SK-N-SH (cell line): ENCODE results near the gene STPG1. TPM values are rescaled to one million over a fixed set of nuclear protein-coding genes. Genes with fewer than 3 reads are reported as not detected.

ENCODE experiments used
- CTCF ChIA-PET: fragments of 300-600, 350-600 bp; formaldehyde crosslinking; extraction: SDS; loops from one replicate; lab custom pipeline; 2021; lab: Yijun Ruan, JAX
- POLR2A ChIA-PET: fragments of 350-600 bp; sonication (Branson Sonifier 250); formaldehyde crosslinking; extraction: SDS; loops from one replicate; lab custom pipeline; 2020; ENCODE audit warnings: antibody characterized with exemption, inconsistent platforms; lab: Yijun Ruan, JAX
- DNase-seq: peaks from one replicate; pipeline ENCODE4 v3.0.0; 2012
- H2AFZ ChIP-seq: fragments of 200-600 bp; sonication (generic); 2 replicates; pipeline ENCODE4 v1.8.1; 2016; ENCODE audit warnings: antibody characterized with exemption, mild to moderate bottlenecking, low read depth
- H3F3A ChIP-seq: fragments of 200-600 bp; sonication (generic); replicated peaks from 2 replicates; pipeline ENCODE3; 2016; ENCODE audit warnings: antibody characterized with exemption, mild to moderate bottlenecking; ENCODE audit not compliant: insufficient read depth
- H3K27ac ChIP-seq, 2 experiments: fragments of 200-500 bp in 1 of 2; fragments of 200-600 bp in 1 of 2; sonication (Bioruptor generic) in 1 of 2; sonication (generic), shearing (Covaris generic) in 1 of 2; 2 replicates each; pipeline versions ENCODE4 v1.5.1 to v1.6.1; 2014 to 2016; ENCODE audit warnings: low read depth in 2 of 2, inconsistent platforms in 1 of 2, low read length in 1 of 2, mild to moderate bottlenecking in 1 of 2, mixed read lengths in 1 of 2
- H3K27me3 ChIP-seq: fragments of 200-600 bp; sonication (generic), shearing (Covaris generic); 2 replicates; pipeline ENCODE4 v1.6.1; 2016; ENCODE audit warnings: mixed run types; ENCODE audit not compliant: insufficient read depth
- H3K36me3 ChIP-seq, 2 experiments: fragments of 200-500 bp in 1 of 2; fragments of 200-600 bp in 1 of 2; sonication (Bioruptor generic) in 1 of 2; sonication (generic) in 1 of 2; replicated peaks in 1 of 2; 2 replicates each; pipeline versions ENCODE3 to v1.5.1; 2014 to 2016; ENCODE audit warnings: low read length in 1 of 2, mild to moderate bottlenecking in 1 of 2; ENCODE audit not compliant: insufficient read depth in 2 of 2, control insufficient read depth in 1 of 2
- H3K4me1 ChIP-seq, 2 experiments: fragments of 200-500 bp in 1 of 2; fragments of 200-600 bp in 1 of 2; sonication (Bioruptor generic) in 1 of 2; sonication (generic), shearing (Covaris generic) in 1 of 2; 2 replicates each; pipeline versions ENCODE4 v1.5.1 to v1.6.1; 2014 to 2016; ENCODE audit warnings: low read depth in 1 of 2, low read length in 1 of 2, mixed run types in 1 of 2; ENCODE audit not compliant: insufficient read depth in 2 of 2, control insufficient read depth in 1 of 2
- H3K4me2 ChIP-seq: fragments of 200-600 bp; sonication (generic), shearing (Covaris generic); 2 replicates; pipeline ENCODE4 v1.6.1; 2017; ENCODE audit warnings: mixed run types
- H3K4me3 ChIP-seq, 2 experiments: fragments of 200-500 bp in 1 of 2; fragments of 200-600 bp in 1 of 2; sonication (Bioruptor generic) in 1 of 2; sonication (generic), shearing (Covaris generic) in 1 of 2; 2 replicates each; pipeline versions ENCODE4 v1.5.1 to v1.8.1; 2014 to 2016; ENCODE audit warnings: low read depth in 2 of 2, inconsistent platforms in 1 of 2, low read length in 1 of 2, mild to moderate bottlenecking in 1 of 2, mixed read lengths in 1 of 2, moderate library complexity in 1 of 2
- H3K79me2 ChIP-seq: fragments of 200-600 bp; sonication (generic); 2 replicates; pipeline ENCODE4 v1.8.1; 2017; ENCODE audit warnings: mild to moderate bottlenecking; ENCODE audit not compliant: insufficient read depth
- H3K9ac ChIP-seq: fragments of 200-600 bp; sonication (generic); 2 replicates; pipeline ENCODE4 v1.6.1; 2017; ENCODE audit warnings: mixed run types
- H3K9me2 ChIP-seq: fragments of 200-600 bp; sonication (generic); 2 replicates; pipeline ENCODE4 v1.6.1; 2017; ENCODE audit warnings: mixed run types
- H3K9me3 ChIP-seq: fragments of 200-600 bp; sonication (generic); 2 replicates; pipeline ENCODE4 v1.6.1; 2017; ENCODE audit warnings: mixed run types, mild to moderate bottlenecking, moderate library complexity
- H4K20me1 ChIP-seq: fragments of 200-600 bp; sonication (generic); 2 replicates; pipeline ENCODE4 v1.6.1; 2017; ENCODE audit warnings: mild to moderate bottlenecking, mixed run types; ENCODE audit not compliant: insufficient read depth
- CHD2 ChIP-seq: fragments of 150-350 bp; IDR thresholded peaks from 2 replicates; pipeline ENCODE4 v1.6.1; 2018; ENCODE audit warnings: low read length; ENCODE audit not compliant: partially characterized antibody
- ELF1 ChIP-seq: IDR thresholded peaks from 2 replicates; pipeline ENCODE4 v1.4.0; 2012
- EZH2phosphoT487 ChIP-seq: fragments of 200-600 bp; sonication (generic); IDR thresholded peaks from 2 replicates; pipeline ENCODE4 v1.6.1; 2017; ENCODE audit warnings: low read depth, mixed run types, mild to moderate bottlenecking, antibody characterized with exemption, moderate library complexity, borderline replicate concordance
- GABPA ChIP-seq: IDR thresholded peaks from 2 replicates; pipeline ENCODE4 v1.4.0; 2012; ENCODE audit warnings: low read depth, mild to moderate bottlenecking
- MEF2A ChIP-seq: IDR thresholded peaks from 2 replicates; pipeline ENCODE4 v1.4.0; 2012; ENCODE audit warnings: low read depth, borderline replicate concordance
- MXI1 ChIP-seq: IDR thresholded peaks from 2 replicates; pipeline ENCODE4 v1.6.1; 2012; ENCODE audit warnings: mild to moderate bottlenecking, low read depth, low read length, improper control_type of control experiment
- NFIC ChIP-seq: IDR thresholded peaks from 2 replicates; pipeline ENCODE4 v1.4.0; 2012; ENCODE audit warnings: borderline replicate concordance
- POLR2AphosphoS5 ChIP-seq: IDR thresholded peaks from 2 replicates; pipeline ENCODE4 v1.6.1; 2012; ENCODE audit warnings: low read depth, low read length
- RAD21 ChIP-seq: IDR thresholded peaks from 2 replicates; pipeline ENCODE4 v1.6.1; 2012; ENCODE audit warnings: mild to moderate bottlenecking, low read length
- RCOR1 ChIP-seq: fragments of 150-350 bp; IDR thresholded peaks from 2 replicates; pipeline ENCODE4 v1.6.1; 2017; ENCODE audit warnings: antibody characterized with exemption, low read length
- TCF12 ChIP-seq: IDR thresholded peaks from 2 replicates; pipeline ENCODE4 v1.4.0; 2012
- WGBS: methylation state at CpG from one replicate; pipeline ENCODE4 v1.1.6; 2017; ENCODE audit warnings: low lambda C conversion rate; 5-methylcytosine and 5-hydroxymethylcytosine counted together
- polyA plus RNA-seq, 3 experiments: library from polyadenylated mRNA; depleted of rRNA; stranded (reverse); fragments of >200 nt; gene quantifications; 2 replicates each; pipeline ENCODE4 v1.2.3, GENCODE V29; 2012
- TF ChIP-seq, protein P1 (sequence below): IDR thresholded peaks from 2 replicates; pipeline ENCODE4; 2012
- TF ChIP-seq, protein P2 (sequence below): fragments of 200-600 bp; sonication (generic); IDR thresholded peaks from 2 replicates; pipeline ENCODE4 v1.6.1; 2017; ENCODE audit warnings: antibody characterized with exemption, mild to moderate bottlenecking, moderate library complexity
- TF ChIP-seq, protein P3 (sequence below): fragments of 150-350 bp; IDR thresholded peaks from 2 replicates; pipeline ENCODE4 v1.6.1; 2017; ENCODE audit warnings: antibody characterized with exemption, low read length, low read depth, borderline replicate concordance
- TF ChIP-seq, protein P4 (sequence below): IDR thresholded peaks from 2 replicates; pipeline ENCODE4 v1.6.1; 2012; ENCODE audit warnings: mild to moderate bottlenecking, low read depth, low read length, moderate library complexity

Gene STPG1
- polyA plus RNA-seq, 1 of the 3 experiments (the other 2 are of a cell fraction), result 8.7 TPM

DNA sequence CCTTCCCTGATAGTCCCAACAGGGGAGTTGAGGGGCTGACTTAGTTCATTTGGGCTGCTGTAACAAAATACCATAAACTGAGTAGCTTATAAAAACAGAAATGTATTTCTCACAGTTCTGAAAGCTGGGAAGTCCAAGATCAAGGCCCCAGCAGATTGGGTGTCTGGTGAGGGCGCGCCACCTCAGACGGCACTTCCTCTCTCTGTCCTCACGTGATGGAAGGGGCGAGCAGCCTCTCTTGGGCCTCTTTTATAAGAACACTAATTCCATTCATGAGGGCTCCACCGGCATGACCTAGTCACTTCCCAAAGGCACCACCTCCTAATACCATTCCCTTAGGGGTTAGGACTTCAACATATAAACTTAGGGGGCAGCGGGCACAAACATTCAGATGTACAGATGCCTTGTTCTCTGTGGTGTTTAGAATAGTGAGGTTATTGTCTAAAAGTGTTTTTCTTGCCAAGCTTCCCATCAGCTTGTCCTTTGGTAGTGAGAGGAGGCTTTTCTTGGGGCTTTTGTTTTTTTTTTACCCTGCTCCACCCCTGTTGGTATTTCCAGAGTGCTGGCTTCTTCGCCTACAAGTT, 22.3 kb upstream of the STPG1 start:
- no peaks in the 10 kb centered on the region for H3K27me3 ChIP-seq
- H3K9ac ChIP-seq, result no peak overlapping the region
- no peak for DNase-seq
- TF ChIP-seq ELF1, result no peak
- TF ChIP-seq GABPA, result no peak
- TF ChIP-seq NFIC, result no peak
- TF ChIP-seq, protein P1, sequence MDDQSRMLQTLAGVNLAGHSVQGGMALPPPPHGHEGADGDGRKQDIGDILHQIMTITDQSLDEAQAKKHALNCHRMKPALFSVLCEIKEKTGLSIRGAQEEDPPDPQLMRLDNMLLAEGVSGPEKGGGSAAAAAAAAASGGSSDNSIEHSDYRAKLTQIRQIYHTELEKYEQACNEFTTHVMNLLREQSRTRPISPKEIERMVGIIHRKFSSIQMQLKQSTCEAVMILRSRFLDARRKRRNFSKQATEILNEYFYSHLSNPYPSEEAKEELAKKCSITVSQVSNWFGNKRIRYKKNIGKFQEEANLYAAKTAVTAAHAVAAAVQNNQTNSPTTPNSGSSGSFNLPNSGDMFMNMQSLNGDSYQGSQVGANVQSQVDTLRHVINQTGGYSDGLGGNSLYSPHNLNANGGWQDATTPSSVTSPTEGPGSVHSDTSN, result no peak
- H3K9me2 ChIP-seq, result 0 out of 2 replicates have a peak, but pooled peaks cover 3% of the 10 kb centered on the region
- no peaks in the 10 kb centered on the region for H3K9me3 ChIP-seq
- H3K4me1 ChIP-seq, result peaks cover 0 to 14% of the 10 kb centered on the region in 2 experiments; a peak in 1 of 4 replicates
- WGBS, result 90% methylated on average over 8 of the region's 8 CpGs
- H3F3A ChIP-seq, result no peaks in the 10 kb centered on the region
- no peaks in the 10 kb centered on the region for H4K20me1 ChIP-seq
- POLR2A ChIA-PET, result no interaction called here
- H2AFZ ChIP-seq, result no peak overlapping the region
- H3K4me3 ChIP-seq, result no peak overlapping the region
- peaks cover 1 to 3% of the 10 kb centered on the region in 2 experiments for H3K36me3 ChIP-seq
- H3K27ac ChIP-seq, result no peak overlapping the region
- CTCF ChIA-PET, result interaction anchor here (0.9 to 2.0 kb wide), 3 partner anchors 12 to 395 kb away, joined by 3 to 9 read pairs (median 3); partner anchors contain the start of gene NIPAL3
- H3K79me2 ChIP-seq, result no peaks in the 10 kb centered on the region
- H3K4me2 ChIP-seq, result no peak overlapping the region

DNA sequence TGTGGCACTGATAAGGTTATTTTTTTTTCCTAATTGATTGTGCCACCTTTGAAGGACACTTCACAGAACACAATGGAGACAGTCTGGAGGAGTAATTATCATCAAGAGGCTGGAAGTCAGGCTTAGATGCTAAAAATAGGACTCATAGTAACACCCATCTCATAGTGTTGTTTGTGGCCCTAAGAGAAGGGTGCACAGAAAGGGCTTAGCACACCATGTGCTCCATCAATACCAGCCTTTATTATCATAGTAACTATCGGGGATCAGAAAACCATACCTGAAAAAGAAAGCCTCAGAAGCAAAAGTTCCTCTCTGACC, 13.9 kb upstream of the STPG1 start:
- Histone ChIP-seq H2AFZ (no peak overlapping the region), H3K27me3 (no peaks in the 10 kb centered on the region), H3F3A (no peaks in the 10 kb centered on the region), H3K27ac (no peak overlapping the region), H3K36me3 (no peaks in the 10 kb centered on the region), H3K4me2 (no peak overlapping the region), H3K4me1 (no peaks in the 10 kb centered on the region; a peak in 1 of 4 replicates), H3K9me2 (no peaks in the 10 kb centered on the region), H3K79me2 (no peaks in the 10 kb centered on the region), H3K9ac (no peak overlapping the region), H3K4me3 (no peak overlapping the region), H4K20me1 (no peaks in the 10 kb centered on the region), H3K9me3 (no peaks in the 10 kb centered on the region)
- WGBS, result 87% methylated on average over 1 of the region's 1 CpG
- DNase-seq, result no peak
- POLR2A ChIA-PET, result no interaction called here
- CTCF ChIA-PET, result interaction anchor here (3.7 kb wide), 1 partner anchor 12 kb away, joined by 21 read pairs; the partner anchor contains the start of gene NIPAL3
- TF ChIP-seq RAD21 (no peak), ELF1 (no peak), NFIC (no peak), MEF2A (no peak), TCF12 (no peak), CHD2 (no peak), MXI1 (no peak), GABPA (no peak), POLR2AphosphoS5 (no peak), RCOR1 (no peak), EZH2phosphoT487 (no peak)
- TF ChIP-seq, protein P2, sequence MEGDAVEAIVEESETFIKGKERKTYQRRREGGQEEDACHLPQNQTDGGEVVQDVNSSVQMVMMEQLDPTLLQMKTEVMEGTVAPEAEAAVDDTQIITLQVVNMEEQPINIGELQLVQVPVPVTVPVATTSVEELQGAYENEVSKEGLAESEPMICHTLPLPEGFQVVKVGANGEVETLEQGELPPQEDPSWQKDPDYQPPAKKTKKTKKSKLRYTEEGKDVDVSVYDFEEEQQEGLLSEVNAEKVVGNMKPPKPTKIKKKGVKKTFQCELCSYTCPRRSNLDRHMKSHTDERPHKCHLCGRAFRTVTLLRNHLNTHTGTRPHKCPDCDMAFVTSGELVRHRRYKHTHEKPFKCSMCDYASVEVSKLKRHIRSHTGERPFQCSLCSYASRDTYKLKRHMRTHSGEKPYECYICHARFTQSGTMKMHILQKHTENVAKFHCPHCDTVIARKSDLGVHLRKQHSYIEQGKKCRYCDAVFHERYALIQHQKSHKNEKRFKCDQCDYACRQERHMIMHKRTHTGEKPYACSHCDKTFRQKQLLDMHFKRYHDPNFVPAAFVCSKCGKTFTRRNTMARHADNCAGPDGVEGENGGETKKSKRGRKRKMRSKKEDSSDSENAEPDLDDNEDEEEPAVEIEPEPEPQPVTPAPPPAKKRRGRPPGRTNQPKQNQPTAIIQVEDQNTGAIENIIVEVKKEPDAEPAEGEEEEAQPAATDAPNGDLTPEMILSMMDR, result no peak
- TF ChIP-seq, protein P3, sequence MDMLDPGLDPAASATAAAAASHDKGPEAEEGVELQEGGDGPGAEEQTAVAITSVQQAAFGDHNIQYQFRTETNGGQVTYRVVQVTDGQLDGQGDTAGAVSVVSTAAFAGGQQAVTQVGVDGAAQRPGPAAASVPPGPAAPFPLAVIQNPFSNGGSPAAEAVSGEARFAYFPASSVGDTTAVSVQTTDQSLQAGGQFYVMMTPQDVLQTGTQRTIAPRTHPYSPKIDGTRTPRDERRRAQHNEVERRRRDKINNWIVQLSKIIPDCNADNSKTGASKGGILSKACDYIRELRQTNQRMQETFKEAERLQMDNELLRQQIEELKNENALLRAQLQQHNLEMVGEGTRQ, result no peak
- TF ChIP-seq, protein P4, sequence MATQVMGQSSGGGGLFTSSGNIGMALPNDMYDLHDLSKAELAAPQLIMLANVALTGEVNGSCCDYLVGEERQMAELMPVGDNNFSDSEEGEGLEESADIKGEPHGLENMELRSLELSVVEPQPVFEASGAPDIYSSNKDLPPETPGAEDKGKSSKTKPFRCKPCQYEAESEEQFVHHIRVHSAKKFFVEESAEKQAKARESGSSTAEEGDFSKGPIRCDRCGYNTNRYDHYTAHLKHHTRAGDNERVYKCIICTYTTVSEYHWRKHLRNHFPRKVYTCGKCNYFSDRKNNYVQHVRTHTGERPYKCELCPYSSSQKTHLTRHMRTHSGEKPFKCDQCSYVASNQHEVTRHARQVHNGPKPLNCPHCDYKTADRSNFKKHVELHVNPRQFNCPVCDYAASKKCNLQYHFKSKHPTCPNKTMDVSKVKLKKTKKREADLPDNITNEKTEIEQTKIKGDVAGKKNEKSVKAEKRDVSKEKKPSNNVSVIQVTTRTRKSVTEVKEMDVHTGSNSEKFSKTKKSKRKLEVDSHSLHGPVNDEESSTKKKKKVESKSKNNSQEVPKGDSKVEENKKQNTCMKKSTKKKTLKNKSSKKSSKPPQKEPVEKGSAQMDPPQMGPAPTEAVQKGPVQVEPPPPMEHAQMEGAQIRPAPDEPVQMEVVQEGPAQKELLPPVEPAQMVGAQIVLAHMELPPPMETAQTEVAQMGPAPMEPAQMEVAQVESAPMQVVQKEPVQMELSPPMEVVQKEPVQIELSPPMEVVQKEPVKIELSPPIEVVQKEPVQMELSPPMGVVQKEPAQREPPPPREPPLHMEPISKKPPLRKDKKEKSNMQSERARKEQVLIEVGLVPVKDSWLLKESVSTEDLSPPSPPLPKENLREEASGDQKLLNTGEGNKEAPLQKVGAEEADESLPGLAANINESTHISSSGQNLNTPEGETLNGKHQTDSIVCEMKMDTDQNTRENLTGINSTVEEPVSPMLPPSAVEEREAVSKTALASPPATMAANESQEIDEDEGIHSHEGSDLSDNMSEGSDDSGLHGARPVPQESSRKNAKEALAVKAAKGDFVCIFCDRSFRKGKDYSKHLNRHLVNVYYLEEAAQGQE, result no peak
